Epithelial cell of esophagus (primary cell): Measurements from ENCODE around the gene EHMT1.
"Not testable (repeated sequence)": the region's sequence is repeated elsewhere in the genome, so short reads cannot be mapped to it uniquely, and the experiment has no call there.

Experiments
- DNase-seq: peaks from one replicate; pipeline ENCODE4 v3.0.0; 2010; ENCODE audit warnings: low read depth
- H3K4me3 ChIP-seq: 2 replicates; pipeline ENCODE4 v1.5.1; 2011; ENCODE audit warnings: mild to moderate bottlenecking, low read length, control low read depth
- CTCF ChIP-seq: IDR thresholded peaks from 2 replicates; pipeline ENCODE4 v1.5.1; 2011; ENCODE audit warnings: low read depth, mild to moderate bottlenecking, low read length, control low read depth, inconsistent platforms; ENCODE audit not compliant: insufficient read depth; ENCODE audit errors: missing control alignments

Gene EHMT1

GRCh38 chr9:137734181-137734580 is 115.4 kb downstream of the EHMT1 start:
- DNase-seq: no peak
- no peak overlapping the region for H3K4me3 ChIP-seq

GRCh38 chr9:137738182-137738696 is 119.4 kb downstream of the EHMT1 start:
- DNase-seq, H3K4me3 ChIP-seq: not testable (repeated sequence)

More at GRCh38 chr9:137734181-137734580, 115.4 kb downstream of the EHMT1 start:
- no peak for TF ChIP-seq CTCF

GRCh38 chr9:137738703-137739102 is 119.9 kb downstream of the EHMT1 start:
- no peak for TF ChIP-seq CTCF
- no peak for DNase-seq
- no peak overlapping the region for H3K4me3 ChIP-seq

GRCh38 chr9:137739371-137740309 is 120.8 kb downstream of the EHMT1 start:
- no peak for DNase-seq
- H3K4me3 ChIP-seq: no peak overlapping the region
- no peak for TF ChIP-seq CTCF

GRCh38 chr9:137740312-137740711 is 121.5 kb downstream of the EHMT1 start:
- DNase-seq: no peak
- no peak overlapping the region for H3K4me3 ChIP-seq

GRCh38 chr9:137741330-137741729 is 122.5 kb downstream of the EHMT1 start:
- TF ChIP-seq CTCF: no peak
- DNase-seq: no peak
- H3K4me3 ChIP-seq: no peak overlapping the region

More at GRCh38 chr9:137740312-137740711, 121.5 kb downstream of the EHMT1 start:
- TF ChIP-seq CTCF: no peak

GRCh38 chr9:137742698-137743097 is 123.9 kb downstream of the EHMT1 start:
- DNase-seq: no peak
- no peak overlapping the region for H3K4me3 ChIP-seq
- TF ChIP-seq CTCF: no peak
